NCI-H1417 treated with DMSO at 0.1 percent for 48 hours (cell line): ENCODE measurements around the gene LENG8.
"Not testable (repeated sequence)": the region's sequence is repeated elsewhere in the genome, so short reads cannot be mapped to it uniquely, and the experiment has no call there.

Experiments
- DNase-seq: peaks from one replicate; lab custom pipeline; 2025; lab: John Stamatoyannopoulos, UW

The LENG8 gene

GRCh38 chr19:54444737-54445136 lies 4.3 kb upstream of the LENG8 start:
- DNase-seq = no peak

- not testable (repeated sequence) for DNase-seq
Observed at GRCh38 chr19:54446349-54446748, 2.6 kb upstream of the LENG8 start.

- no peak for DNase-seq
Observed at GRCh38 chr19:54448040-54448773, 792 bp upstream of the LENG8 start.

GRCh38 chr19:54449701-54450069 lies 686 bp downstream of the LENG8 start:
- DNase-seq = no peak

- DNase-seq = no peak
Observed at GRCh38 chr19:54451331-54451871, 2.4 kb downstream of the LENG8 start.

- DNase-seq = no peak
Observed at GRCh38 chr19:54451997-54452396, 3.0 kb downstream of the LENG8 start.

- DNase-seq = no peak
Observed at GRCh38 chr19:54452626-54453025, 3.6 kb downstream of the LENG8 start.

DNA sequence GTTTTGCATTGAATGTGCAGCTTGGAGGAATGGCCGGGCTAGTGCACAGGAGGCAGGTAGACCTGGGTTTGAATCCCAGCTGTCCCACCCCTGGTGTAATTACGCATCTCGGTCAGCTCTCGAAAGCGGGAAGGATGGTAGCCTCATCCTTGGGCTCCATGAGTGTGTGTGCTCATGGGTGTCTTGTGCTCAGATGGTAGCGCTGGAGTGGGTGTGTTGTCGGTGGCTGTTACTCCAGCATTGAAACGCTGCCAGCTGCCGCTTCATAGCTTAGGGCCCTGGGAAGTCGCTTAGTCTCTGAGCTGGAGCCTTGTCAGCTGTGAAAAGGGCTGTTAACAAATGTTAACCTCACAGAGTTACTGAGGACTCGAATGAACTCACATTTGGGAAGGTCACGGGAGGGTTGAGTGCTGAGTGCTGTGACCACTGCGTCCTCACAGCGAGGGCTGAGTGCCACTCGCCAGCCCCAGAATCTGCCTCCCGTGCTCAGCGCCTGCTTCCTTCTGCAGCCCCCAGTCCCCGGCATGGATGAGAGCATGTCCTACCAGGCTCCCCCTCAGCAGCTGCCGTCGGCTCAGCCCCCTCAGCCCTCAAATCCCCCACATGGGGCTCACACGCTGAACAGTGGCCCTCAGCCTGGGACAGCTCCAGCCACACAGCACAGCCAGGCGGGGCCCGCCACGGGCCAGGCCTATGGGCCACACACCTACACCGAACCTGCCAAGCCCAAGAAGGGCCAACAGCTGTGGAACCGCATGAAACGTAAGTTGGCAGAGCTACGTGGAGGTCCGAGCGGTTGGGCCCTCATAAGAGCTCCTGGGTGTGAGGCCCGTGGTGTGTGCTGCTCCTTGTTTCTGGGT lies 5.2 kb downstream of the LENG8 start:
- no peak for DNase-seq

DNA sequence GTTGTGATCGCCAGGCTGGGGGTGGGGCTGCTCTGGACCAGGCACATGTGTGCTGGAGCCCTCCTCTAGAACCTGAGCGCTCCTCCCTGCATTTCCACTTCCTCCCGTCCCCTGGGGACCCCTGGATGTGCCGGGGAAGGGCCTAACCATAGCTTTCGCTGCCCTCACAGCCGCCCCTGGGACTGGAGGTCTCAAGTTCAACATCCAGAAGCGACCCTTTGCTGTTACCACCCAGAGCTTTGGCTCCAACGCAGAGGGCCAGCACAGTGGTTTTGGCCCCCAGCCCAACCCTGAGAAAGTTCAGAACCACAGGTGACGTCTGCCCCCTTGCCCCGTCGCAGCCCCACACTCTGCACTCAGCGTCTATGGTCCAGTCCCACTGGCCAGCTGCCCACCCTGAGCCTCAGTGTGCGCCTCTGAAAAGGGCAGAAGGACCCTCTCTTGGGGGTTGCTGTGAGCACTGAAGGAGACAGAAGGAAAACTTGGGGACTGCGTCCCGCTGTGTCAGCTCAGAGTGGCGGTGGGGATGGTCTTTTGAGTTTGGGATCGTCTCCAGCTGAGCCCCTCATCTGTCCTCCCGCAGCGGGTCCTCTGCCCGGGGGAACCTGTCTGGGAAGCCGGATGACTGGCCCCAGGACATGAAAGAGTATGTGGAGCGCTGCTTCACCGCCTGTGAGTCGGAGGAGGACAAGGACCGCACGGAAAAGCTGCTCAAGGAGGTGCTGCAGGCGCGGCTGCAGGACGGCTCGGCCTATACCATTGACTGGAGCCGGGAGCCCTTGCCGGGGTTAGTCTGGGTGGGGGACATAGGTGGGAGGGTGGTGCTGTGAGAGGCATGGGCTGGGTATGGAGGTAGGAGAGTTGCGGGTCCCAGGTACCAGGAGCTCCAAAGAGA lies 6.0 kb downstream of the LENG8 start:
- DNase-seq = no peak

- DNase-seq = no peak
Observed at GRCh38 chr19:54455786-54456422, 6.9 kb downstream of the LENG8 start.

GRCh38 chr19:54456423-54457373 lies 7.7 kb downstream of the LENG8 start:
- DNase-seq = no peak

- DNase-seq = no peak
Observed at GRCh38 chr19:54457773-54458647, 9.0 kb downstream of the LENG8 start.

DNA sequence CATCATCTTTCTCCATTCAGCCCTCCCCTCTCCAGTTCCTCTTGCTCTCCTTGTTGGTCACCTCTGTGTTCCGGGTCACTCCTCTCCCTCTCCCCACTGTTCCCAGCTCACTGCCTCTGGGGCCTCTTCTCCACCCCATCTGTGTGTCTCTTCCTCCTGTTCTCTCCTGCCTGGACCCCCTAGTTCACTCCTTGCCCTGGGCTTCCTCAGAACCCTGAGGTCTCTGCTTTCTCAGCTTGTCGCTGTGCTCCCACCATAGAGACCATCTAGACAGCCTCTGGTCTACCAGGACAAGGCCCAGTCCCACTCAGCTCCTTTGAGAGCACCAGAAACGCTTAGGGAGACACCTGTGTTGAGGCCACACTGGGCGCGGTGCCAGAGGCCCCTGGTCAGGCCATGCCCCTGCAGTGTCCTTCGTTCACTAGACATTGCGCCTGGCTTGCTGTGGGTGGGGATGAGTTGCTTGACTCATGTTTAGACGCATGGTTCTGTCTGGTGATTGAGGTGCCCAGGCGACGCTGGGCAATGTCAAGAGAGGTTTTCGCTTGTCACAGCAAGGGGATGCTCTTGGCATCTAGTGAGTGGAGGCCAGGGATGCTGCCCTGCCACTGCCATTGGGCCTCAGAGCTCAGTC lies 9.8 kb downstream of the LENG8 start:
- no peak for DNase-seq

DNA sequence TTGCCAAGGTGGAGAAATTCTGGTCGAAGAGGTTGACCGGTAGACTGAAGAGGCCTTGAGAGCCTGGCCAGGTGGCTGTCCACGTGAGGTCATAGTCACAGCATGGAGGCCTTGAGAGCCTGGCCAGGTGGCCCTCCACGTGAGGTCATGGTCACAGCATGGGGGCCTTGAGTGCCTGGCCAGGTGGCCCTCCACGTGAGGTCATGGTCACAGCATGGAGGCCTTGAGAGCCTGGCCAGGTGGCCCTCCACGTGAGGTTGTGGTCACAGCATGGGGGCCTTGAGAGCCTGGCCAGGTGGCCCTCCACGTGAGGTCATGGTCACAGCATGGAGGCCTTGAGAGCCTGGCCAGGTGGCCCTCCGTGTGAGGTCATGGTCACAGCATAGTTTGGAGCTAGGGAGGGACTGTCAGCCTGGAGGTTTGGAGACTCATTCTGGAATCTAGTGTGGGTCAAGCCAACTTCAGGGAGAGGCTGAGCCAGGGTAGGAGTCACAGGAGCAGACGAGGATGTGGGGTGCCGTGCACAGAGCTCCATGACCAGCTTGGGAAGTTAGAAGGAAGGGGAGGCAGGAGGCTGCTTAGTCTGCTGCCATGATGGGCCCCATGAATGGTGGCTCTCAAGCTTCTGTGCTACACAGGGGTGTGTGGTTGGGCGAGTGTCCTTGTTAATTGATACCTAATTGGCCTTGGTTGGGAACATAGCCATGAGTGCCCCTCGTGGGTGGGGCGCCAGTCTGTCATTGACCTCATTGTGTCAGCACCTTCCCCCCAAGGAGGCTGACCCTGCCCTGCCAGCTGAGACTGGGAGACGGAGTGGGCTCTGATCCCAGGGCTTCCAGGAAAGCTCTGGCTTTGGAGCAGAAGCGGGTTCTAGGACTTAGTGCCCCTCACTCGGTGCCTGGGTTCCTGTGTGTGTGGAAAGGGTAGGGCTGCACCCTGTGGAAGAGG lies 10.6 kb downstream of the LENG8 start:
- no peak for DNase-seq

DNA sequence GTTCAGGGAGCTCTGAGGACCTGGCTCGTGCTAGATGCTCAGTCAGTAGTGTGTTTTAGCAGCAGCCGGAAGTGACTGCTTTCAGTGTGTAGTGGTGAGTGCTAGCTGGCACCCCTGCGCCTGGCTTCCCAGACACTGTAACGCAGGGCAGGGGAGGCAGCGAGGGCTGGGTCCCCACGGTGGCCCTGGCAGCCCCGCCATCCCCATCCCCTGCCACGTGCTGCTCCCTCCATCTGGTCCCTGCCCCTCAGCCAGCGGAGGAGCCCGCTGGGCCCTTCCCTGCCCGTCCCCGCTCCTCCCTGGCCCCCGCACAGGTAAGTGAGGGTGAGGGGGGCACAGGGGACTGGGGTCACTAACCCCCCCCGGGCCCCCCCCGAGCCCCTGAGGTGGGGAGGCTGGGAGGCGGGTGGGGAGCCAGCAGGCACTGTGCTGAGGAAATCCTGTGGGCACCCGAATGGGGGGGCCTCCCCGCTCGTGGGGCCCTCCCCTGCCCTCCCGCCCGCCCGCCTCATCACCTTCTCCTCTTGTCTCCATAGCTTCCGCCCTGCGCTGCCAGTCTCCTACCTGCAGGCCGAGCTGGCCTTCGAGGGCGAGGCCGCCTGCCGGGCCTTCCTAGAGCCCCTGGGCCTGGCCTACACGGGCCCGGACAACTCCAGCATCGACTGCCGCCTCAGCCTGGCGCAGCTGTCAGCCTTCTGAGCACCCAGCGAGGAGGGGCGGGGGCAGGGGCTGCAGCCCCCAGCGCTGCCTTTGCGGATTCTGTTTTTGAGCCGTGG lies 11.4 kb downstream of the LENG8 start:
- no peak for DNase-seq

DNA sequence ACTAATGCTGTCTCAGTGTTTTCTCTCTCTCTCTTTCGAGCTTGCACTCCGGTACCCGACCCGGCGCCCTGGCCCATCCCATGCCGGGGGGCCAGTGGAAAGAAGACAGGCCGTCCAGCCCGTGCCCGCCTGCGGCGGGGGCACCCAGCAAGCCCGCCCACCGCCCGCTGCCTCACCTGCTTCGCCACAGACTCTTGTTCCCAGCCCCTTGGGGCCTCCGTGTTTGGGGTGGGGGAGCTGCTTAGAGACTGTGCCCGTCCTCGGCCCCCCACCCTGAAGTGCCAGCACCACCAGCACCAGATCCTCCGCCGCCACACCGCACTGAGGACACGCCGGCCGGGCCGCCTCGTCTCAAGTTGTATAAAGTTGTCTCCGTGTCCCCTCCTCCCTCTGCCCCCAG lies 12.2 kb downstream of the LENG8 start:
- DNase-seq = no peak

- DNase-seq = no peak
Observed at GRCh38 chr19:54461613-54462012, 12.6 kb downstream of the LENG8 start.
